ENCODE results near the gene ANKRD12. TPM values are rescaled to one million over a fixed set of nuclear protein-coding genes. Genes with fewer than 3 reads are reported as not detected.

The ANKRD12 gene
- total and polyA plus RNA-seq, 4 donors: 2.7 to 59.7 (median 17.3) TPM

GRCh38 chr18:9287036-9287435, 150.5 kb downstream of the ANKRD12 start:
- H3K36me3 ChIP-seq (ENCODE audit: control insufficient read depth in 4 of 4, insufficient read depth in 3 of 4, low read depth in 1 of 4, low read length in 3 of 4): peaks cover 0 to 8% (median under 1%) of the 10 kb centered on the region in 4 donors
- no peak overlapping the region for H3K4me3 ChIP-seq (ENCODE audit: low read depth in 1 of 3, low read length in 3 of 3)
- WGBS: 93% methylated on average over 7 of the region's 7 CpGs
- H3K27ac ChIP-seq (ENCODE audit: low read depth in 1 of 2, low read length in 2 of 2): no peak overlapping the region
- no peaks in the 10 kb centered on the region for H3K9me3 ChIP-seq (ENCODE audit: control insufficient read depth in 4 of 4, low read length in 3 of 4)
- no peaks in the 10 kb centered on the region for H3K4me1 ChIP-seq (ENCODE audit: control insufficient read depth in 4 of 4, insufficient read depth in 4 of 4, low read length in 3 of 4)
- no peaks in the 10 kb centered on the region for H3K27me3 ChIP-seq (ENCODE audit: control insufficient read depth in 4 of 4, insufficient read depth in 4 of 4, low read length in 3 of 4)
- no peak for DNase-seq (ENCODE audit: low spot score)
- H3K9ac ChIP-seq (ENCODE audit: low read depth in 1 of 2, low read length in 2 of 2): no peak overlapping the region
- no peak for TF ChIP-seq HNF4G (IDR thresholded peaks at IDR 0.05)
- TF ChIP-seq HNF4A (conservative IDR thresholded peaks at IDR 0.05): no peak
- no peak for TF ChIP-seq JUND (IDR thresholded peaks at IDR 0.05)
- TF ChIP-seq NR2F2 (IDR thresholded peaks at IDR 0.05): no peak
- TF ChIP-seq RAD21 (IDR thresholded peaks at IDR 0.05): no peak
- no peak for TF ChIP-seq RXRA (IDR thresholded peaks at IDR 0.05)
- no peak for TF ChIP-seq SP1 (IDR thresholded peaks at IDR 0.05)
- TF ChIP-seq ZBTB33 (IDR thresholded peaks at IDR 0.05): no peak
- TF ChIP-seq TAF1 (conservative IDR thresholded peaks at IDR 0.05): no peak
- TF ChIP-seq ATF3 (IDR thresholded peaks at IDR 0.05): no peak
- TF ChIP-seq EGR1 (IDR thresholded peaks at IDR 0.05; ENCODE audit: low read depth in 2 of 2): no peak
- TF ChIP-seq FOXA2 (IDR thresholded peaks at IDR 0.05): no peak
- no peak for TF ChIP-seq CTCF (IDR thresholded peaks at IDR 0.05; ENCODE audit: low read depth, low read length, missing input control)
- TF ChIP-seq MAX (IDR thresholded peaks at IDR 0.05): no peak
- no peak for TF ChIP-seq FOXA1 (IDR thresholded peaks at IDR 0.05)

GRCh38 chr18:9289698-9290097, 153.1 kb downstream of the ANKRD12 start:
- Histone ChIP-seq H3K4me1 (ENCODE audit: control insufficient read depth in 4 of 4, insufficient read depth in 4 of 4, low read length in 3 of 4) (no peaks in the 10 kb centered on the region), H3K27me3 (ENCODE audit: control insufficient read depth in 4 of 4, insufficient read depth in 4 of 4, low read length in 3 of 4) (no peaks in the 10 kb centered on the region), H3K4me3 (ENCODE audit: low read depth in 1 of 3, low read length in 3 of 3) (no peak overlapping the region), H3K9ac (ENCODE audit: low read depth in 1 of 2, low read length in 2 of 2) (no peak overlapping the region), H3K9me3 (ENCODE audit: control insufficient read depth in 4 of 4, low read length in 3 of 4) (peaks cover 4 to 12% (median 6%) of the 10 kb centered on the region in 4 donors), H3K27ac (ENCODE audit: low read depth in 1 of 2, low read length in 2 of 2) (no peak overlapping the region), H3K36me3 (ENCODE audit: control insufficient read depth in 4 of 4, insufficient read depth in 3 of 4, low read depth in 1 of 4, low read length in 3 of 4) (no peaks in the 10 kb centered on the region)
- TF ChIP-seq HNF4A (conservative IDR thresholded peaks at IDR 0.05) (no peak), CTCF (IDR thresholded peaks at IDR 0.05; ENCODE audit: low read depth, low read length, missing input control) (no peak), ZBTB33 (IDR thresholded peaks at IDR 0.05) (no peak), FOXA1 (IDR thresholded peaks at IDR 0.05) (no peak), NR2F2 (IDR thresholded peaks at IDR 0.05) (no peak), REST (IDR thresholded peaks at IDR 0.05) (no peak), SP1 (IDR thresholded peaks at IDR 0.05) (no peak), HNF4G (IDR thresholded peaks at IDR 0.05) (no peak), RXRA (IDR thresholded peaks at IDR 0.05) (no peak), EGR1 (IDR thresholded peaks at IDR 0.05; ENCODE audit: low read depth in 2 of 2) (no peak), JUND (IDR thresholded peaks at IDR 0.05) (no peak), RAD21 (IDR thresholded peaks at IDR 0.05) (no peak), GABPA (IDR thresholded peaks at IDR 0.05 in 1 of 2, conservative IDR thresholded peaks at IDR 0.05 in 1 of 2) (no peak)
- no peak for DNase-seq (ENCODE audit: low spot score)

All from liver (tissue), 9 donors.